HL-60/S4 treated with retinoic acid at 250 ng/mL for 4 days and 3 days (cell line): Measurements from ENCODE around the gene SMARCE1.

Source experiments
- in situ Hi-C: fragments of 300-500 bp; cut with MboI; formaldehyde crosslinking; loops from 2 replicates; pipeline ENCODE4 v1.7.0; 2022; ENCODE audit warnings: low sequenced_read_pairs

Gene SMARCE1

DNA sequence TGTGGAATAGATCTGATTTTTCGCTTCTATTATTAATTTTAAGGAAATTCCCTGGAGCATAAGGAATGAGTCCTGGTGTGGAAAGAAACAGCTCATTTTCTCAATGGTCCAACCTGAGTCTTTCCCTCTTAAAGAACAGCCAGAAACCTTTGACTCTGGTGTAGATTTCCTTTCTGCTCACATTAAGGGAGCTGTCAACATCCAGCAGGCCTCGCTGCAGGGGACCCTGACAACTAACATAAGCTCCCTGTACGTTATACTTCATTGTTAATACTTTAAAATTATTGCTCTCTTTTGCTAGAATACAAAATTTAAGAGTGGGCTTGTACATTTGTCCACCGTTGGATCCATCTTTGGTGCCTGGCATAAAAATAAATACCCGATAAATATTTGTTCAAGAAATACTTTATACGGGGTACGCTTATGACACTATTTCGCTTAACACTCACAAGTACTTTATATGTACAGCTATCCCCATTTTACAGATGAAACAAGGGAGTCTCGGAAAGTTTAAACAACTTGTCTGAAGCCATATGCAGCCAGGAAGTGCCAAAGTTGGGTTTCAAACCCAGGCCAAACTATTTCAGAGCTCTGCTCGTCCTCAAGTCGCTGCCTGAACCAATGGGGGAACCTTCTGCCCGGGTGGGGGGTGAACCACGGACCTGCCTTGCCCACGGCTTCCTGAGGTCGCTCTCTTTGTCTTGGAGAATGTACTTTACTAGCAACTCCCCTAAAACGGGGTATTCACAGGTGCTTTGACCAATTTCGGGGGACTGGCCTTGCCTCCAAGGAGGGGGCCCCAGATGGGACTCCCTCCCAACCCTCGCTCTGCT, 611 bp downstream of the SMARCE1 start:
- in situ Hi-C loops: no loop called here

DNA sequence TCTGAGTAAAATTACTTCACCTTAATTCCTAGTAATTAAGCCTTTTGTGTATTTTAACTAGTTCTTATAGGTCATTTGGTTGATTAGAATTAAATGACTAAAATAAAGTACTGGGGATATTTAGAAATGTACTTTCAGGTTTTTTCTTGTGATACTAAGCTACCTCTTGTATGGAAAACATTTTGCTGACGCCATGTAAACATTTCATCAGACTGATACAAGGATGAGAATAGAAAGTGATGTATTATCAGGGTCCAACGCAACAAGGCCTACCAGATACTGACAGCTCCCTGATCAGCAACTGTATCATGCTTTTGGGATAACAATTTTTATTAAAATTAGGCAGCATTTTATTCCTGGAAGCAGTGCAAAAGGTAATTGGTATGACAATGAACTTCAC, 1.7 kb downstream of the SMARCE1 start:
- in situ Hi-C loops: no loop called here

- in situ Hi-C loops: no loop called here
These were observed 2.3 kb downstream of the SMARCE1 start for GRCh38 chr17:40645291-40645690.

DNA sequence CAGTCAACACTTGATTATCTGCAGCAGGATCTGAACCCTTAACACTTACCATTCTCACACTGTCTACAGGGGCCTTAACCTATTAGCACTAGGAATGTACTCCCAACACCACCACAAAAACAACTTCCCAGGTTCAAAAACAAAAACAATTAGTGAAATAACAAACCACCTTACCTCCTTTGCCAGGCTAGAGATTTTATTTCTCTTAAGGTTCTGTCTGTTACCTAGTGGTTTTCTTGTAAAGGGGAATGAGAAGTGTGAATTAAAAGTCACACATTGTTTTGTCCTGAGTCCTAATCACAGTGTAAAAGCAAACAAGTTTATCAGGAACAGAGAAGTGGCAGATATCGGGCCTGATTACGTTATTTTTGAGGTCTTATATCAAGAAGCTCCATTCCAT, 9.7 kb downstream of the SMARCE1 start:
- in situ Hi-C loops: no loop called here

DNA sequence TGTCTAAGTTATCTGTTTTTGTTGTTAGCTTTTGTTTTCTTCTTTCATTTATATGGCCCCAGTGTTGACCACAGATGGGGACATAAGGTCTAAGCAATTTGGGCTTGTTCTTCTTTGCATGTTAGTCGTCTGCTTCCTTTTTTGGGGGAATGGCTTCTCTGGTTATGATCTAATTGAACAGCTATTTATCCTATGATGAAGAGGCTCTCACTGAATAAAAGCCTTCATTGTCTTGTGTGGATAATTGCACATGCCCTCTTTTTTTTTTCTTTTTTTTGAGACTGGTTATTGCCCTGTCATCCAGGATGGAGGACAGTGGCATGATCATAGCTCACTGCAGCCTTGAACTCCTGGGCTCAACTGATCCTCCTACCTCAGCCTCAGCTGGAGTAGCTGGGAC, 13.7 kb downstream of the SMARCE1 start:
- in situ Hi-C loops: no loop called here

- in situ Hi-C loops: no loop called here
These were observed 15.4 kb downstream of the SMARCE1 start for GRCh38 chr17:40632216-40632615.

DNA sequence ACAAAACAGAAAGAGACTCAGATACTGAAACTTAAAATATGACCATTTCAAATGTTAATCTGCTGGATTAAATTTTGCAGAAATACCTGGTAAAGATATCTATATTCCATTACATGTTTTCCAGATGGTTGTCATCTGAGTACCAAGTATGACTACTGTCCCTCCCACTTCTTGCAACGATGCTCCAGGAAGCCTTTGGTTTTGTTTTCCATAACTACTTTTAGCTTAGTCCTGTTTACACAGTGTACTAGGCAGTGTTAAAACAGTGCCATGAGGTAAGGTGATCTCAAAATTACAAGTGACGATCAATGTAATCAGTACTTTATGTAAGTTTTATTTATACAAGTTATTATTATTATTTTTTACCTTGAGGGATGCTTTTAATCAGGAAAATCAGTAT, 17.8 kb downstream of the SMARCE1 start:
- in situ Hi-C loops: no loop called here

DNA sequence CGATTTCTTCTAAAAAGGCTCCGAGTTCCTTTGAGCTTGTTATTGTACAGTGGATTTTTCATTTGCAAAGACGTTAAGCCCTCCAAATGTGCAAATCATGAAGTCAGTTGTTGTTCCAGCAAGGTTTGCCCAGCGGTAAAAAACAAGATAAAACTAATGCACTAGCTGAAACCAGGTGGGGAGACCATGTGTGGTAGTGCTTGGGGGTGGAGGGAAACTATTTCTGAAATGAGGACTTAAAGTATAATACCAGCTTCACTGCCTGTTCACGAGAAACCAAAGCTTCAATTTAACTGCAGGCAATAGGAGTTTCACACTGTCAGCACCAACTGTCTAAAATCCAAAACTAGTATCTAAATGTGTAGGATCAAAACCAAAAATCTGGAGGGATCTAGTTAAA, 22.3 kb downstream of the SMARCE1 start:
- in situ Hi-C loops: no loop called here

- in situ Hi-C loops: no loop called here
These were observed 24.0 kb downstream of the SMARCE1 start for GRCh38 chr17:40623419-40624210.

DNA sequence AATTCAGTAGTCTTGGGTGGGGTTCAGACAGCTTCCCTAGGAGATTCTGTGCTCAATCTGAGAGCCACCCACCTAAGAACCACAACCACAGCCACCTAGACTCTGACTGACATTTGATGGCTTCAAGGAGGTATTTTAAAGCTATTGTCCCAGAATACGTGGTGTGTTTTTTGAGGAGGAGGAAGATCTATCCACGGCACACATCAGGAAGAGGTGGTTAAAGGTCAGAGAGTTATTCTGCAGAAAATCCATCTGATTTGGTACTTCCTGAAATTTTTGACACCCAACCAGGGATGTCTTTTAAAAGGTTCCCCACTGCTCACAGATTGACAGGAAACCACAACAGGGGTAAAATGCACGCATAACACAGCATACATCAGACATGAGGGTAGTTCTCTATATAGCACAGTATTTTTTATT, 25.1 kb downstream of the SMARCE1 start:
- in situ Hi-C loops: no loop called here

DNA sequence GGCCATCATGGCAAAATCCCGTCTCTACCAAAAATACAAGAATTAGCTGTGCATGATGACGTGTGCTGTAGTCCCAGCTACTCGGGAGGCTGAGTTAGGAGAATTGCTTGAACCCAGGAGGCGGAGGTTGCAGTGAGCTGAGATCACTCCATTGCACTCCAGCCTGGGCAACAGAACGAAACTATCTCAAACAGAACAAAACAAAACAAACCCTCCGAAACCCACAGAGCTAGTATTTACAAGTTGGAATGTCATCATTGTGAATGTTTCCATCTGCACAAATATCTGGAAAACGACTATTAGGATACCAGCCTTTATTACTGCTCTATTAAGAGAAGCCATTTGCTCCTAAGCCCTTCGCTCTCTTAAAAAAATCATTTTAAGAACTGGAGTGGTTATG, 26.0 kb downstream of the SMARCE1 start:
- in situ Hi-C loops: no loop called here

GRCh38 chr17:40621019-40621418, 26.6 kb downstream of the SMARCE1 start:
- in situ Hi-C loops: no loop called here

DNA sequence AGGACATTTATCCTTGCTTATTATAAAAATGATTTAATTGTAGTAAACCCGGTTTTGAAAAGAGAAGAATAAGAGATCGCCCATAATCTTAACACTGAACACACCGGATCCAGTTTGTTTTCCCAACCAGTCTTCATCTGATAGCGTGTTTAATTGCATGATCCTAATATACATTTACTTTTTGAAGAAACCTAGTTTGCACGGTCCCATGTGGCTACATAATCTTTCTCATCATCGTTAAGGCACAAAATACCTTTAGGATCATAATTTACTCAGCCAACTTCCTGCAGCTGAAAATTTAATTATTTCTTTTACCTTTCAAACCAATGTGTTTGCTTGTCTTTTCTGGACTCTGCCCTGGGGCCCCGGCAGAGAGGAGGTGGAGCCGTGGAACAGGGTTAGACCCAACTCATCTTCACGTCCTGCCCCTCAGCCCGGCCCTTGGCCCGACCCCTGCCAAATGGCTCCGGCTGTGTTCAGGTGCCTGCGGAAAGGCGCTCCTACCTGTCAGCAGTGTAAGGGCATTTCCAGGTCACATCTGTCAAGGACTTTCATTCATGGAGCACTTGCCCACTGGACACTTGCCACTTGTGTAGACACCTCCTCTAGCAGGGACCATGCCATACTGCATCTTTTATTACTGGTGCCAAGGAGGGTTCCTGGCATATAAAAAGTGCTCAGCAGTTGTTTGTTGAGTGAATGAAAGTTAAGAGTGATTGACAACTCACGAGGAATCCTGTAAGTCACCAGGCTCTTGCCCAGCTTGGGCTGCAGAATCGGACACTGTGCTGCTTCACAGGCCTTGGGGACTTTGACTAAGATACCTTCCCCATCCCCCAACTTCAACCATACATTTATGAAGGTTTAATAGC, 28.6 kb downstream of the SMARCE1 start:
- in situ Hi-C loops: no loop called here

- in situ Hi-C loops: no loop called here
These were observed 29.9 kb downstream of the SMARCE1 start for GRCh38 chr17:40617678-40618240.

DNA sequence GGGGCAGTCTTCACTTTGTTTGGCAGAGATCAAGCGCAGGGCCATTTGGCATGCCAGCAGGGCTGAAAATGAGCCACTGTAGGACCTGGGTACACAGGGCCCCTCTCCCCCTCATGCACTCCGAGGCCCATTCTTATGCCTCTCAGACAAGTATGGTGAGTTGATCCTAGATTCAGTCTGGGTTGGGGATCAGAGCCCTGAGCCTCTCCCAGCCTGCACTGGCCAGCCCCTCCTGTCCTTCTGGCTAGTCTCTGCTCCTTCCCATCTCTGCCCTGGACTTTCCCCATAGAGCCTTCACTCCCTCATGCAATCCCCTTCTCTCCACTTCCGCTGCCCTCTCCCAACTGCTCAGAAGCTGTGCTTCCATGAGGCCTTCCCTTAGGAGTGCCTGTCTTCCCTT, 31.0 kb downstream of the SMARCE1 start:
- in situ Hi-C loops: no loop called here

DNA sequence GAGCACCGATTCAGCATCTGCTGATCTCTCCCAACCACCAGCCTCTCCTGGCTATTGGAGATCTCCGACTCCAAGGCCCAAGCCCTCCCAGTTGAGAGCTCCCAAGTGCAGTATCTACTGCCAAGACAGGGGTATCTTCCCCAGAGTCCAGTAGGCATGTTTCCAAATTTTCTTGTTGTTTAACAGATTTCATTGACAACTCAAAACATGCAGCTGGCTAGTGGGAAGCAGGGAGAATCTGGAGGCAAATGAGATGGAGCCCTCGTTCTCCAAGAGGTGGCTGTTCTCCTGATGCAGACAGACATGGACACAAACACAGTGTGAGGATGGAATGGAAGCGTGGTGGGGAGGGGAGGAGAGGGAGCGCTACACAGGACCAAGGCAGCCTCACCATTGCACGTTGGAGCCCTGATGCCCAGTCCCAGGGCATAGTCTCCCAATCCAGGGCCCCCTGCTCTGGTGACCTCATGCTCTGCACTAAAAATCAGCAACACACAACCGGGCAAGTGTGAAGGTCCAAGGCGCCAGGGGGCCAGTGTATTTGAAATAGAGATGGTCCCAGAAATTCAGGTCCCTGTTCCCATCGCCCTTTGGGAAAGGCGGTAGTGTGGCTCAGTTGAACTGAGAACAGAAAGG, 31.7 kb downstream of the SMARCE1 start:
- in situ Hi-C loops: no loop called here

GRCh38 chr17:40615068-40615840, 32.4 kb downstream of the SMARCE1 start:
- in situ Hi-C loops: no loop called here

- in situ Hi-C loops: no loop called here
These were observed 33.1 kb downstream of the SMARCE1 start for GRCh38 chr17:40614431-40615067.

DNA sequence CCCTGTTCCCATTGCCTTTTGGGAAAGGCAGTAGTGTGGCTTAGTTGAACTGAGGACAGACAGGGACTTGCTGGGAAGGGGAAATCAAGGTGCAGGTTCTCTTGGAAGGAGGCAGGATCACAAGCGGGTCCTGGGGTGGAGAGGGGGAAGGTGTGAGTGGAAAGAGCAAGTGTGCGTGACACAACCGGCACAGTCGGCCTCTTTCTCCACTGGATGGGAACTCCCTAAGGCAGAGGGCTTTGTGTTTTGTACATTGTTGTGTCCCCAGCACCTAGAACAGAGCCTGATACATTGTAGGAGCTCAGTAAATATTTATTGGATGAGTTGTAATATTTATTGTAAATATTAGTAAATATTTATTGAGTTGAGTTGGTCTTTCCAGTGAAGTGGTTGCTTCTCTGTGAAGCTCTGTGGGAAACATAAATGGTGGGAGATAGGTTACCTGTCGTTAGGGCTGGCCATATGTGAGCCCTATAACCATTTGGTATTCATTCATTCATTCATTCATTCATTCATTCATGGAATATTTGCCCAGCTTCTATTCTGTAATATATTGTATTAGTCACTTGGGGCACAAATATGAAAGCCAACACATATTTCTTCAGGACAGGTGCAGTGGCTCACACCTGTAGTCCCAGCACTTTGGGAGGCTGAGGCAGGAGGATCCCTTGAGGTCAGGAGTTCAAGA, 34.0 kb downstream of the SMARCE1 start:
- in situ Hi-C loops: no loop called here
